ENCODE data around the gene PCDH15.

PCDH15 gene

DNA sequence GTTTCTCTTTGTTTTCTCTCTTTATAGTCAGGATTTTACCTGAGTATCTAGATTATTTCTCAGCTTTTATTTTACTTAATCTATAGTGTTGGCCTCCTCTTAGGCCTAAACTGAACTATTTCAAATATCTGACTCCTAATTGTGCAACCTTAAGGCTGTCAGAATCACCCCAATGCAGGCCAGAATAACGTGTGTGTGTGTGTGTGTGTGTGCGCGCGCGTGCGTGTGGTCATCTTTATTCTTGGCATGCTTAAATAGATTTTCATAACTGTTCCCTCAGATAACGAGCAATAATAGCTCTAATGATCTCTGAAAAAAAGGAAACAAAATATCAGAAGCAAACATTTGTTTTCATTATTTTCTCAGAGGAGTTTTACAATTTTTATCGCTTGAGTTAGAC is 92.4 kb downstream of the PCDH15 start:
- no peak for ATAC-seq

DNA sequence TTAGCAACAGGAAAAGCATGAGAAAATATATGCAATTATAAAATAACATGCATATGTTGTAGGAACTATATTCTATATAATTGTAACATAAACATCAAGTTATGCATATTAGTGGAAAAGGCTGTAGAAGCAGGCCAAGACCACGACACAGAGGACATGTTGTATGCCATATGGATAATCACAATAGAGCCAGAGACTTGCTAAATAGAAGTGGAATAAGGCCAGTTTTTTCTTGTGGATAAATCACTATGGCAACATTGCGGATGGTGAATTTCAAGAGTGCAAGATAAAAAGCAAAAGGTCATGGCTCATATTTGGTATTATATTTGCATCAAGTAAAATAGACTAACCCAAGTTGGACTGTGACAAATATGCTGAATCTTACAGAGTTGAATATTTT is 93.0 kb downstream of the PCDH15 start:
- no peak for DNase-seq
- ATAC-seq = no peak

More for the DNA sequence above, 92.4 kb downstream of the PCDH15 start:
- DNase-seq = no peak

DNA sequence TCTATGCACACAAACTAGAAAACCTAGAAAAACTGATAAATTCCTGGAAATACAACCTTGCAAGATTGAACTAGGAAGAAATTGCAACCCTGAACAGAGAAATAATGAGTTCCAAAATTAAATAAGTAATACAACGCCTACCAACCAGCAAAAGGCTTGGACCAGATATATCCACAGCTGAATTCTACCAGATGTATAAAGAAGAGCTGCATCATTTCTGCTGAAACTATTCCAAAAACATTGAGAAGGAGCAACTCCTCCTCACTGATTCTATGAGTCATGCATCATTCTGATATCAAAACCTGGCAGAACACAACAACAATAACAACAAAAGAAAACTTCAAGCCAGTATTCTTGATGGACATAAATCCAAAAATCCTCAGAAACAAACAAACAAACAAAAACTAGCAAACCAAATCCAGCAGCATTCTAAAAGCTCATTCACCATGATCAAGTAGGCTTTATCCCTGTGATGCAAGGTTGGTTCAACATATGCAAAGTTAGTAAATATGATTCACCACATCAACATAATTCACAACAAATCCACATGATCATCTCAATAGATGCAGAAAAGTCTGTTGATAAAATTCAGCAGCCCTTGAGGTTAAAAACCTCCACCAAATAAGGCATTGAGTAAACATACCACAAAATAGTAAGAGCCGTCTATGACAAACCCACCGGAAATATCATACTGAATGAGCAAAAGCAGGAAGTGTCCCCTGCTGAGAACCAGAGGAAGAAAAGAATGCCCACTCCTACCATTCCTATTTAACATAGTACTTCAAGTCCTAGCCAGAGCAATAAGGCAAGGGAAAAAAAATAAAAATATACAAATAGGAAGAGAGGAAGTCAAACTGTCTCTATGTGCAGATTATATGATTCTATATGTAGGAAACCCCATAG is 98.2 kb downstream of the PCDH15 start:
- ATAC-seq (no peak), DNase-seq (no peak)

DNA sequence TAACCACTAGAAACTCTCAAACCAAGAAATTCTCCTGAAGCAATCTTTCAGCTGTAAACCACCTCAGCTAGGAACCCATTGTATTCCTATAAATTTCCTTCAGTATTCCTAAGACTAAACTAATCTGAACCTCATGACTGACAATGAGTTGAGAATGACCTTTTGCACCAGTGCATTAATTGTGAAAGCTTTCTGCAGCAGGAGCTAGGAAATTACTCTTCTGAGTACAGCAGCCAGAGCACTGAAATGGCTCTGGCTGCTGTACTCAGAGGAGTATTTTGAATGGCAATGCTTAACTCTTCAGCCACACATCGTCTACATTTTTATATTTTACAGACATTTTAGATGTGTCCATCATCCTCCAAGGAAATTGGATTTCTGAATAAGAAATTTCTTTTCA is 109.7 kb downstream of the PCDH15 start:
- no peak for ATAC-seq
- DNase-seq = no peak

DNA sequence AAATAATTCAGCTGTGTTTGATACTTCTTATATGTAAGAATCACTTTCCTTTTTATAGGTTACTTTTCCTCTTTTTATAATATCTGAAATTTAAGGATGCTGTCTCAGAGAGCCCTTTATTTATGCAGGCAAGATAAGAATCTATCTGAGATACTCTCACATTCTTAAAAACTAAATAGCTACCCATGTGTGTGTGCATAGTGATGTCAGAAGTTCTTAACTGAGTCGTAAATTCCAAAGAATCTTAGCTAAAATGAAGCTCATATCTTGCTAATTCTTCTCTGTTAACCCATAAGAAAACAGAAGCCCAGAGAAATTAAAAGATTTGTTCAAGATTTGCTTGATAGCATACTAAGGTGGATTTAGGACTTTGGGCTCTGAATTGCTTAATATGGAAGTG is 118.5 kb downstream of the PCDH15 start:
- ATAC-seq = no peak
- DNase-seq = no peak

DNA sequence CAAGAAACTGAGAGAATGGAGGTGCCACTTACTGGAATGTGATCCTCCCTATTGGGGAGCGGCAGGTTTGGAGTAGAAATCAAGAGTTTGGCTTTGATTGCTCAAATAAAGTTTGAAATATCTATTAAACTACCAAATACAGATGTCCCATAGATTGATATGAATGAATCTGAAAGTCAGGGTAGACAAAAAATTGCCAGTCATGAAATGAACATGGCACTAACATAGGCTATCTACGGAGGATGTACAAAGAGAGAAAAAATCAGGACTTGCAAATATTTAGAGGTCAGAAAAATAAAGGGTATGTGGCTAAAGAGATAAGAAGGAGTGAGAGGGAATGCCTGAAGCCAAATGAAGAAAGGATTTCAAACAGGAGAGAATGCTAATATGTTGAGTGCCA is 119.9 kb downstream of the PCDH15 start:
- DNase-seq = no peak
- no peak for ATAC-seq

DNA sequence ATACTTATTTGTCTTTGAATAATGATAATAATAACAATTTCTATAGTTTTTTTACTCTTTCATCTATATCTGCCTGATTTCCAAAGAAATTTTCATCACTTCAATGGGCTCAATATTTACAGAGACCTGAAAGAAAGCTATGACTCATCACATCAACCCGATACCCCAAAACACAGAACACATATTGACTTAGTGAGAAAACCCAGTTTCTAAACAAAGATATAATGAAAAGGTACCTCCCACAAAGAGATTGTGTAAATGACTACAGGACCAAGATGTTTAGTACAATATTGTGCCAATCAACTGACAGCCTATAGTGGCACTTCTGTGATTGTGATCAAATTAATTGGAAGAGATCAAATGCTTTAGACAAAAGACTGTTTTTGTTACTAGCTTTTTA is 133.9 kb downstream of the PCDH15 start:
- no peak for ATAC-seq
- DNase-seq = no peak

DNA sequence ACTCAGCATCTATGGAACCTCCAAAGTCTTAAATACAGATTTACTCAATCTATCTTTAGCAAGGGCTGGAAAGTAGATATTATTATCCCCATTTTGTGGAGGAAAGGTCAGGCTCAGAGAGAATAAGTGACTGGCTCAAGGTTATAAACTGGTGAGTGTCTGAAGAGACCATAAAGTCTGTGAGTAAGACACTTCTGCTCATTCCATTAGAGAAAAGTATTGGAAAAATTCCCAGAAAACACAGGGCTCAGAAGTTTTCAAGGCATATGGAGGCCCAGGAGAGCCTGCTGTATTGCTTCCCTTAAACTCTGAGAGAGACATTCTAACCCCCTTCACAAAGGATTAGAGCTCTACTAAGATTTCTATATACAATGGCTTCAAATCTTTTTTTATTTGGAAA is 134.8 kb downstream of the PCDH15 start:
- ATAC-seq (no peak), DNase-seq (no peak)

DNA sequence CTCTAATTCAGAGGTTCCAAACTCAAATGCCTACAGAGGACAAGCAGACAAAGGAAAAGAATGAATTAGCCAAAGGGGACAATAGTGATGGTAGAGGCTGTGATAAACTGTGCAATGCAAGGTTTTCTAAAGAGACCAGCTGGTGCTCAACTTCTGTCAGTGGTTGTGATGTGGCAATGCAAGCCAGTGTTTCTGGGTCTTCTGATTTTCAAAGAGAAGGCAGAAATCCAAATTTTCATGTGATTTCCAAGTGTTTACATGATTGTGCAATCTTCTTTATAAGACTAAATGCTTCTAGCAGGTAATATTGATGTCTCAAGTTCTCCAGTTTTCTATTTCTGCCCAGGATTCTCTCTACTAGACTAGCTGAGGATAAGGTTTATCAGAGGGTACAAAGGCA is 135.9 kb downstream of the PCDH15 start:
- DNase-seq = no peak

DNA sequence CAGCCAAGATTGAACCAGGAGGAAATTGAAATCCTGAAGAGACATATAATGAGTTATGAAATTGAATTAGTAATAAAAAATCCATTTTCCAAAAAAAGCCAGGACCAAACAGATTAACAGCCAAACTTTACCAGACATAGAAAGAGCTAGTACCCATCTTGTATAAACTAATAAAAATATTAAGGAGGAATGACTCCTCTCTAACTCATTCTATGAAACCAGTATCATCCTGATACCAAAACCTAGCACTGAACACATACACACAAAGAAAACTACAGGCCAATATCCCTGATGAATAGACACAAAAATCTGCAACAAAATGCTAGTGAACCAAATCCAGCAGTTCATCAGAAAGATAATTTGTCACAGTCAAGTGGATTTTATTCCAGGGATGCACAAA is 140.6 kb downstream of the PCDH15 start:
- DNase-seq (no peak), ATAC-seq (no peak)

More for the DNA sequence above, 135.9 kb downstream of the PCDH15 start:
- no peak for ATAC-seq

DNA sequence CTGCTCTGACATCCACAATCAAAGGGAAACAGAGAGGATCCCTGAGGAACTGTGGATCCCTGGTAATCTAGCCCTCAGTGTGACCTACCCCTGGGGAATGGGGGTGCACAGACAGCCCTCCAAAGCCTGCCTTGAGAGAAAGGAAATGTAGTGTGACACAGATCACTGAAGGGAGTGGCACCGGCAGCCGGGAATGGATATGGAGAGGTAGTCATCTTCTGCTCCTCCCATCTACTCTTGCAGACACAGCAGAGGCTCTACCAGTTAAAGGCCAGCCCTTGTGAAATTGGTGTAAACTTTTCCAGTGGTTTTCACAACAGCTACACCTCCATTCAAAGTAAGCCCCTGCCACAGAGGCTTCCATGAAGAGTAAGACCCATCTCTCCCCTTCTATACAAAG is 144.4 kb downstream of the PCDH15 start:
- DNase-seq (no peak), ATAC-seq (no peak)

DNA sequence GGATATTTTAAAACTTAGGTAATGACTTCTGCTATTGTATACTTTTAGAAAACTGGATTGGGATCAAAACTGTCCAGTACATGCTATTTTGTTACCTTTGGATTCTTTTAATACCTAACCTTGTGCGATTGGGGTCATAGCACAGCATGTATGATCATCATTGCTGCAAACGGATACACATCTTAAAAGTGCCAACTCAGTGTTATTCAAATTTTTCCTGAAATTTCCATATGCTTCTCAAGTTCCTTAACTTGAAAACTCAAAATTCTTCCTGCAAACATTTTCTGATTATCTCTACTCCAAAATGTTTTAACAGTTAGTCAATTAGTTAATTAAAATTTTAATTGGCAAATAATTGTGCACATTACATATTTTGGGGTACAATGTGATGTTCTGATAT is 147.5 kb downstream of the PCDH15 start:
- no peak for ATAC-seq
- DNase-seq = no peak

DNA sequence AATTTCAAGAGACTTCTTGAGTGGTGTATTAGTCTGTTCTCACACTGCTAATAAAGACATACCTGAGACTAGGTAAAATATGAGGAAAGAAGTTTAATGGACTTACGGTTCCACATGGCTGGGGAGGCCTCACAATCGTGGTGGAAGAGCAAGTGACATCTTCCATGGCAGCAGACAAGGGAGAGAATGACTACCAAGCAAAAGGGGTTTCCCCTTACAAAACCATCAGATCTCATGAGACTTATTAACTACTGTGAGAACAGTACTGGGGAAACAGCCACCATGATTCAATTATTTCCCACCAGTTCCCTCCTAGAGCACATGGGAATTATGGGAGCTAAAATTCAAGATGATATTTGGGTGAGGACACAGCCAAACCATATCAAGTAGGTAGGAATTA is 150.5 kb downstream of the PCDH15 start:
- ATAC-seq = no peak

DNA sequence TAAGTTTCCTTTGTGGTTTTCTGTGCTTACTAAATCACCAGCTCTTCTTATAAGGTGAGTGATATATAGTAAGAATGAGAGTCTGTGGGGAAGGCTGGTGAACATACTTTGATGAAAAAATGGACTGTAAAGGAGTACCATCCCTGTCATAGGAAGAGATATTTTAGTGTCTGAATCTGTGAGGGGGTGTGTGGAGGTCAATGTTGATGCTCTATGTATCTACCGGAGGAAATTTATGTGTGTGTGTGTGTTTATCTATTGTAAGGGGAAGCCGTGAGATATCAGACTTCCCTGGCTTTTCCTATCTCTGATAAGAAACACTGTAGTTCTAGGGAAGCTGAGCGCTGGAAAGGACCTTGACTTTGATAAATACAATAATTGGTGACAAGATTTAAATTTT is 179.0 kb downstream of the PCDH15 start:
- DNase-seq (no peak), ATAC-seq (no peak)

More for the DNA sequence above, 150.5 kb downstream of the PCDH15 start:
- DNase-seq = no peak

DNA sequence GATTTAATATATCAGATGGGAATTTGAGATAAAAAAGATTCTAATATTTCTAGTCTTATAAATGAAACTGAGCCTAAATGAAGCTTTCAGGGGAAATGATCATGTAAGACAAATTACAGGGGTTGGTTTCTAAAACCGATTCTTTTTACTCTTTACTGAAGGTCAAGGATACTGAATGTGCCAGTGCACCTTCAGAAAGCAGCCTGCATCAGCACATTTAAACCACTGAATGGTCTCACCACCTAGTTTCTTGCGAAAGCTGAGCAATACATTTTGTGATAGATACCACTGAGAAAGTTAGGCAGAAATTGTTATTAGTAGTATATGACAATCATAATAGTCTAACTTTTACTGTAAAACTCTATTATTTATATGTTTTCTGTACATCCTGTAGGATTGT is 180.7 kb downstream of the PCDH15 start:
- ATAC-seq = no peak
- DNase-seq = no peak

DNA sequence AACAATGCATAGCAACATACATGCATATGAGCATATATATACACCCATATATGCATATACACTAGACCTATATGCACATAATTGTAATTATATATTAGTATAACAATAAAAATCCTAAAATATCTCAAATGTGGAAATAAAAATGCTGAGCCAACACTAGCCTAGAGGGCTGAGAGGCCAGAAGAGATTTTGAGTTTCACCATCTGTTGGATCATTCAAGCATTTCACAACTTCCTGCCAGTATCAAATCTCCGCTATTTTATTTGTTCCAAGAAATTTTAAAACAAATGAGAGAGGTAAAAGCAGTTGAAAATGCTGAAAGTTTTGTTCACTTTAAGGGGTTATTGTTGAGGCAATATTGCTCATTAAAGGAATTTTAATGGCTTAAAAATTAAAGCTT is 187.0 kb downstream of the PCDH15 start:
- no peak for ATAC-seq
- DNase-seq = no peak

DNA sequence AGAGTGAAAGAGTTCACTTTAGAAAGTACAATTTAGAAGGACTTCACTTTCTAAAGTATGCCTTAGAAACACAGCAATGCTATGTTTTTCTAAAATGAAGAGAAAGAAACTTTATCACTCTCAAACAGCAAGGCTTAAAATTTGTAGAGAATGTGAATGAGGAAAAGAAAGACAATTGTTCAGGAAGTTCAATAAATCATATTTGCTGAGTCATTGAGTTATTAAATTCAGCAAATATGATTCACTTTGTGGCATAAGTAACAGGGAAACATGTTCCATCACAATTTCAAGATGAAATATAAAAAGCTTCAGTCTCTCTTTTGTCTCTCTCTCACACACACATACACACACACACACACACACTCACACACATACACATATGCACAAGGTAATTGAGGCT is 187.9 kb downstream of the PCDH15 start:
- no peak for ATAC-seq

DNA sequence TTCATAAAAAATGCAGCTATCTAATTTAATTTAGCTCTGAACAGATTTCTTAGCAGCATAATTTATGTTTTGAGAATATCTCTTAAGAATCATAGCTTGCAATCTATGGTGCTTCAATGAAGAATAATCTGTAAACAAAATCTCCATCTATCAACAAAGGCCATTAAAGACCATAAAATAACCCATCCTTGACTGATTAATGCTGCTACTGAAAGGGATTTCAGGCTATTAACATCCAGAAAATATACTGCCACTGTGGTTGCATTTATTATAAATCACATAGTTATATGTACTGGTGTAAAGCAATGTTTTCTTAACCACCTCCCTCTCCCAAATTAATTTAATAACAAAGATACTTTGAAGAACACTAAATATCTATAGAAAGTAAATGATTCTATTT is 191.6 kb downstream of the PCDH15 start:
- ATAC-seq = no peak
- no peak for DNase-seq

More for the DNA sequence above, 187.9 kb downstream of the PCDH15 start:
- no peak for DNase-seq

DNA sequence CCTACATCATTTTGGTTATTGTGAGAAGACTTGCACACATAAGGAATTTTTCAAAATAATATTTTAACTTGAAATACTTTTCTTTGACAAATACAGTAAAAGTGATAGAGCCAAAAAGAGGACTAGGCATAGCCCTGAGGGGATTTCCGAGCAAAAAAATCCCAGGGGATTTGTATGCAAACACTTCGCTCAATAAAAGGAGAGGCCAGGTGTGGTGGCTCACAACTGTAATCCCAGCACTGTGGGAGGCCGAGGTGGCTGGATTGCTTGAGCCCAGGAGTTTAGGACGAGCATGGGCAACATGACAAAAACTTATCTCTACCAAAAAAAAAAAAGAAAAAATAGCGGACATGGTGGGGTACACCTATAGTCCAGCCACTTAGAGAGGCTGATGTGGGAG is 193.0 kb downstream of the PCDH15 start:
- ATAC-seq (no peak), DNase-seq (no peak)

DNA sequence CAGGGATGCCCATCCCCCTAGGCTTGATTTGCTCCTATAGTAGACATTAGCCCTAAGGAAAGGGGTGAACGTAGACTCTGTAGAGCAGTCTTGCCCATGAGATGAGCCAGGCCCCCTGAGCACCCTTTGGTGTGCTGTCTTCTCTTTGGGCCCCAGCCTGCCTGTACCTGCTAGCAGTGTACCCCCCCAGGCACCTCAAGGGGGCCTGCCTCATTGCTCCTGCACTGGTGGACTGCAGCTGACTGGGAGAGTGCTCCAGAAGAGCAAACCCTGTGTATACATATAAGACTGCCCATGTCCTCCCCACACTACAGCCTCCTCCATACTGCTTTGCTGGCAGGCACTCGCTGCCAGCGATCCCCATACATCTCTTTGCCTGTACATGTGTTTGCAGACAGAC is 206.7 kb downstream of the PCDH15 start:
- ATAC-seq = no peak

DNA sequence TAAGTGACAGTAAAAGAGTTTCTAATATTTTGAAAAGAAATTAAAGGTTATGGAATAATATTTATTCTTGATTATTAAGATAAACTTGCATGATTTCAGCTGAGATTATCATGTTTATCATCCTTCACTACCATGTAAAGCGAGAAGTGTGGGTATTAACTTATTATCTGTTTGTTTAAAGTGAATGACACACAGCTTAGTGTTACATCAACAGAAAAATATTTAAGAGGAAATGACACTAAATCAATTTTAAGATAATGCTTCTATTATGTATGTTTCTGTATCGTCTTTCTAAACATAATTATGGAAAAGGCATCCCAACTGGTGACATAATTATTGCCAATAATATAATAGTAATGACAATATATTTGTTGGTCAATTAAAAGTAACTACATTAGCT is 213.1 kb downstream of the PCDH15 start:
- ATAC-seq (no peak), DNase-seq (no peak)

More for the DNA sequence above, 206.7 kb downstream of the PCDH15 start:
- DNase-seq = no peak

DNA sequence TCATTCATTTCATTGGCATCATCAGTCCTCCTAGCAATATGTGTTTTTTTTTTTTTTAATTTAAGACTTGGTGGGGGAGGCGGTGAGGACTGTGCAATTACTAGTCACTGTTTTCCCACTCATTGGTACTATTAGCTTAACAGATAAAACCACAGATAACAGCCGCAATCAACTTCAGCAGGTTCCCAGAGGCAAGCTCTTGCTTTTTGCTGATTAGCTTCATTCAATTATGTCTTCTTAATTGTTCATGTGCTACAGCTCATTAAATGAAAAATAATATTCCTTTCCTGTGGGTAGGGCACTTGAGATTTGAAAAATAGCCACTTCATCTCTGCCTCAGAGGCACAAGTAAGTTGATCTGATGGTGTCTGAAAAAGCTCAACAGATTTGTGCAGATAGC is 215.5 kb downstream of the PCDH15 start:
- DNase-seq = no peak
- ATAC-seq = no peak

DNA sequence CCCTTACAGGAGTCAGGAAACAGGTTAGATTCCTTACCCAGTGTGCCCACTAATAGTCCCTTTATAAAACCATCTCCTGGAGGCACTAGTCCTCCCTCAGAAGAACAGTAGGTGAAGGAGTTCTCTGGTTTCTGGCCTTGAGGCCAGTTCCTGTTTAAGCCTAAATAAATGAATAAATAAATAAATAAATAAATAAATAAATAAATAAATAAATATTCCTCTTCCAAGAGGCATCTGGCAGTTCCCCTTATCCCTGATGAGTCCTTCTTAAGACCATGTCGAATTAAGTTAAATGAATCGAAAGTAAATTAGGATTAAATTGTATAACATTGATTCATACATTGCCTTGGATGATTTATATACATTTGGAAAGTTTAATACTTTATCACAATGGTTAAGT is 223.3 kb downstream of the PCDH15 start:
- ATAC-seq = no peak
- DNase-seq = no peak

DNA sequence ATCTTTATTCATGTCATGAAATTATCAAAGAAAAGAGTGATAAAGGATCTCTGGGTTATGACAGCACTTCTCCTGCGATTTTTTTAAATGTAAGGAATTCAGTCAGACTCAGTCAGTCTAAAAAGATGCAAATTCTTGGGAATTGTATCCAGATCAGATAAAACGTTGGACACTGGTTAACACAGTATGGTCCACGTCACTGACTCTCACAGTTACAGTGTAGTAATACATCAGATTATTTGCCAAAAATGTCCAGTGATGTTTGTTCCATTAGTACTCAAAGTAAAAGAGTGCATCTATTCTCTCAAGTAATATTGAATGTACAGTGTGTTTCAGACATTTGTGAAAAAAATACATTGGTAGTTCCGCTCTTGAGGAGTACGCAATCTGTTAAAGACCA is 224.5 kb downstream of the PCDH15 start:
- ATAC-seq (no peak), DNase-seq (no peak)

All from stimulated activated naive CD8-positive, alpha-beta T cell treated with anti-CD3 and anti-CD28 coated beads, Interleukin-15, Interleukin-2, amounts not matched to agents 100 U/mL and 50 U/mL, for 24 hours (primary cell).